HepG2 (cell line): ENCODE data around the gene CBY1. TPM values are rescaled to one million over a fixed set of nuclear protein-coding genes. Genes with fewer than 3 reads are reported as not detected.
A peak's percentile ranks its signal among the peaks of the same experiment; 100 is the strongest.

ENCODE experiments used
- ATAC-seq: fragments of 200-7000 bp; cut with Tn5 transposase; 3 replicates; pipeline ENCODE4 v1.9.1; 2020; ENCODE audit warnings: mild to moderate bottlenecking, moderate library complexity
- BruUV-seq: library from RNA; stranded (reverse); fragments of 400-500 nt; replicated peaks from 2 replicates; lab custom pipeline; 2021; lab: Mats Ljungman, UMichigan
- CTCF ChIA-PET: fragments of 300-600 bp; formaldehyde crosslinking; extraction: SDS; loops from one replicate; lab custom pipeline; 2021; ENCODE audit warnings: low total read pairs, inconsistent platforms, low intra/inter-chr PET ratio; lab: Yijun Ruan, JAX
- POLR2A ChIA-PET: fragments of 350-600 bp; sonication (Branson Sonifier 250); formaldehyde crosslinking; loops from one replicate; lab custom pipeline; 2020; ENCODE audit warnings: antibody characterized with exemption, inconsistent platforms; lab: Yijun Ruan, JAX
- DNase-seq: peaks from one replicate; pipeline ENCODE4 v3.0.0-alpha.2; 2015; ENCODE audit warnings: low spot score
- FAIRE-seq: peaks from 3 replicates; lab custom pipeline; 2011; peaks lifted over from hg19 to GRCh38; lab: Jason Lieb, UNC
- H2AFZ ChIP-seq: one replicate; pipeline ENCODE4 v1.6.1; 2011; ENCODE audit warnings: low read length, inconsistent platforms
- H3K27ac ChIP-seq: fragments of 300-600 bp; 3 replicates; pipeline ENCODE4 v1.8.0; 2011; ENCODE audit warnings: mixed run types, mild to moderate bottlenecking, mixed read lengths, low read length, inconsistent platforms; ENCODE audit not compliant: insufficient read depth; ENCODE audit errors: extremely low read length
- H3K27me3 ChIP-seq, 2 experiments: fragments of 200-600 bp in 1 of 2; 2 replicates in 1 of 2; 3 replicates in 1 of 2; pipeline versions ENCODE4 v1.6.0 to v1.8.0; 2011; ENCODE audit warnings: low read length in 2 of 2, mild to moderate bottlenecking in 2 of 2, moderate library complexity in 2 of 2, inconsistent platforms in 1 of 2; ENCODE audit not compliant: insufficient read depth in 2 of 2, control insufficient read depth in 1 of 2
- H3K36me3 ChIP-seq, 2 experiments: fragments of 200-600 bp in 1 of 2; replicated peaks in 1 of 2; 2 replicates in 1 of 2; 3 replicates in 1 of 2; pipeline versions ENCODE4 v1.5.1 to v1.8.0; 2011; ENCODE audit warnings: low read length in 2 of 2, inconsistent platforms in 1 of 2; ENCODE audit not compliant: insufficient read depth in 2 of 2, control insufficient read depth in 1 of 2
- H3K4me1 ChIP-seq: 2 replicates; pipeline ENCODE4 v1.5.1; 2012; ENCODE audit warnings: low read length, inconsistent platforms; ENCODE audit not compliant: insufficient read depth
- H3K4me2 ChIP-seq: 2 replicates; pipeline ENCODE4 v1.6.0; 2011; ENCODE audit warnings: low read depth, low read length, inconsistent platforms
- H3K4me3 ChIP-seq, 3 experiments: fragments of 200-600 bp in 1 of 3; sonication (generic), shearing (Covaris generic) in 1 of 3; replicated peaks in 1 of 3; 2 replicates each; pipeline ENCODE4 v1.5.1; 2011 to 2016; ENCODE audit warnings: low read length in 3 of 3, inconsistent platforms in 2 of 3, low read depth in 2 of 3, mild to moderate bottlenecking in 2 of 3, control low read depth in 1 of 3, mixed read lengths in 1 of 3; ENCODE audit not compliant: insufficient read depth in 1 of 3
- H3K79me2 ChIP-seq: one replicate; pipeline ENCODE4 v1.6.1; 2011; ENCODE audit warnings: low read length, inconsistent platforms; ENCODE audit not compliant: insufficient read depth
- H3K9ac ChIP-seq: 2 replicates; pipeline ENCODE4 v1.6.0; 2011; ENCODE audit warnings: mild to moderate bottlenecking, low read depth, low read length, inconsistent platforms; ENCODE audit not compliant: insufficient read depth
- H3K9me3 ChIP-seq: 2 replicates; pipeline ENCODE4 v1.5.1; 2012; ENCODE audit warnings: mild to moderate bottlenecking, low read length
- H4K20me1 ChIP-seq: 2 replicates; pipeline ENCODE4 v1.6.0; 2011; ENCODE audit warnings: inconsistent platforms, mild to moderate bottlenecking, low read length, moderate library complexity; ENCODE audit not compliant: insufficient read depth
- ELK4 ChIP-seq: sonication (generic); formaldehyde crosslinking; IDR thresholded peaks from 2 replicates; pipeline ENCODE4 v1.9.0; 2021; ENCODE audit warnings: missing genetic modification reagents, borderline replicate concordance
- EP300 ChIP-seq, 3 experiments: sonication (generic) in 1 of 3; formaldehyde crosslinking in 1 of 3; IDR thresholded peaks; 2 replicates each; pipeline versions ENCODE4 v1.5.1 to v1.6.1; 2011 to 2020; ENCODE audit warnings: low read depth in 2 of 3, low read length in 2 of 3, borderline replicate concordance in 1 of 3, improper control_type of control experiment in 1 of 3, mild to moderate bottlenecking in 1 of 3, missing genetic modification reagents in 1 of 3, moderate library complexity in 1 of 3
- MBD4 ChIP-seq: IDR thresholded peaks from 2 replicates; pipeline ENCODE4 v1.6.1; 2012; ENCODE audit warnings: low read length, inconsistent platforms, borderline replicate concordance
- PATZ1 ChIP-seq: sonication (generic); formaldehyde crosslinking; IDR thresholded peaks from 2 replicates; pipeline ENCODE4 v1.4.0; 2020; ENCODE audit warnings: missing genetic modification reagents
- RCOR2 ChIP-seq: IDR thresholded peaks from 2 replicates; pipeline ENCODE4 v1.6.1; 2016; ENCODE audit warnings: missing biosample characterization, missing genetic modification reagents
- SOX13 ChIP-seq, 3 experiments: fragments of 450-650 bp in 1 of 3; sonication (generic) in 1 of 3; formaldehyde crosslinking in 1 of 3; IDR thresholded peaks in 2 of 3; conservative IDR thresholded peaks in 1 of 3; 2 replicates each; pipeline versions ENCODE4 v1.5.0 to v1.6.1; 2016 to 2020; ENCODE audit warnings: antibody characterized with exemption in 1 of 3, mild to moderate bottlenecking in 1 of 3, missing compliant biosample characterization in 1 of 3, missing genetic modification reagents in 1 of 3, moderate library complexity in 1 of 3
- TCF7 ChIP-seq: sonication (generic); IDR thresholded peaks from 2 replicates; pipeline ENCODE4 v1.6.1; 2016; ENCODE audit warnings: antibody characterized with exemption, low read depth
- ZMYM4 ChIP-seq: sonication (generic); formaldehyde crosslinking; IDR thresholded peaks from 2 replicates; pipeline ENCODE4 v1.8.1; 2023; ENCODE audit warnings: mild to moderate bottlenecking, missing genetic modification reagents
- ZNF678 ChIP-seq: sonication (generic); formaldehyde crosslinking; IDR thresholded peaks from 2 replicates; pipeline ENCODE4 v1.4.0; 2020; ENCODE audit warnings: mild to moderate bottlenecking, missing genetic modification reagents
- WGBS: methylation state at CpG from one replicate; pipeline ENCODE4 v1.1.6; 2017; ENCODE audit warnings: low lambda C conversion rate; 5-methylcytosine and 5-hydroxymethylcytosine counted together
- in situ Hi-C: cut with HindIII; loops from 2 replicates; pipeline ENCODE4 v1.10.0; 2017; ENCODE audit warnings: low pct_unique_long_range_greater_than_20kb; ENCODE audit not compliant: extremely low pct_ligation_motif_present
- intact Hi-C: fragments of 100-400 bp; cut with micrococcal nuclease; formaldehyde crosslinking; loops from one replicate; pipeline ENCODE4 v1.10.0; 2022; ENCODE audit not compliant: unreplicated experiment
- polyA plus RNA-seq, 8 experiments: library from polyadenylated mRNA; depleted of rRNA in 3 of 8; stranded (reverse) in 7 of 8; unstranded in 1 of 8; fragments of >200 nt; fragmentation: Illumina TruSeq in 4 of 8; extraction: Trizol in 4 of 8; gene quantifications; 2 replicates each; pipeline versions ENCODE4 v1.2.1 to v1.2.3, GENCODE V29; 2011 to 2016; ENCODE audit warnings: low read depth in 4 of 8, missing spikeins in 1 of 8, mixed read lengths in 1 of 8; ENCODE audit not compliant: insufficient read depth in 1 of 8
- total RNA-seq, 5 experiments: library from RNA; depleted of rRNA; stranded (reverse); fragments of >200 nt; fragmentation: Illumina TruSeq; extraction: Trizol; gene quantifications; 2 replicates each; pipeline ENCODE4 v1.2.3, GENCODE V29; 2016; ENCODE audit warnings: low read depth in 1 of 5
- TF ChIP-seq, protein P1 (sequence below): sonication (generic); formaldehyde crosslinking; conservative IDR thresholded peaks from 2 replicates; pipeline ENCODE4 v1.4.0; 2020; ENCODE audit warnings: mild to moderate bottlenecking, missing genetic modification reagents, moderate library complexity

Gene CBY1
- total and polyA plus RNA-seq, 2 of the 13 experiments (the other 11 are each of a cell fraction or from before 2014, with no cell fraction given) = 19.7 to 20.3 TPM

DNA sequence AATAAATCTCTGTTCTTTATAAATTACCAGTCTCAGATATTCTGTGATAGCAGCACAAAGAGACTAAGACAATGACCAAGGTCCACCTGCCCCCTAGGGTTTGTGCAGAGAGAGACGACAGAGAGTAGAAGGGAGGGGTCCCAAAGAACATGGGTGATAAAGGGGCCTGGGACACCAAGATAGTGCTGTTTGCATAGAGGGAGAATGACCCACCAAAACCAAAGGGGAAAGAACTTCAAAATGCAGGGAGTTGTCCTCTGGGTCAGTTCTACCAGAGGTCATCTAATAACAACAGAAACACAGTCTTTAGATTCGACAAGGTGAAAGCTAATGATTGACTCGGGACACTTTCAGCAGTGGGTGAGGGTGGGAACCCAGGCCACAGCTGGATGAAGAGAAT is 23.9 kb upstream of the CBY1 start (continued):
- TF ChIP-seq EP300 (IDR thresholded peaks at IDR 0.05; ENCODE audit: low read depth in 2 of 2, low read length in 2 of 2) (peak in 1 of 2 experiments; percentile 7; a peak in 1 of 4 replicates), EP300 (CRISPR knock-in tag; IDR thresholded peaks at IDR 0.05; ENCODE audit: borderline replicate concordance) (no peak), TCF7 (0 out of 2 replicates have a peak, but pooled peaks have one; percentile 24), SOX13 (IDR thresholded peaks at IDR 0.05) (no peak), SOX13 (CRISPR knock-in tag; conservative IDR thresholded peaks at IDR 0.05 in 1 of 2, IDR thresholded peaks at IDR 0.05 in 1 of 2) (peak in 1 of 2 experiments; percentile 47; a peak in 2 of 4 replicates), ELK4 (CRISPR knock-in tag) (no peak)
- TF ChIP-seq, protein P1, sequence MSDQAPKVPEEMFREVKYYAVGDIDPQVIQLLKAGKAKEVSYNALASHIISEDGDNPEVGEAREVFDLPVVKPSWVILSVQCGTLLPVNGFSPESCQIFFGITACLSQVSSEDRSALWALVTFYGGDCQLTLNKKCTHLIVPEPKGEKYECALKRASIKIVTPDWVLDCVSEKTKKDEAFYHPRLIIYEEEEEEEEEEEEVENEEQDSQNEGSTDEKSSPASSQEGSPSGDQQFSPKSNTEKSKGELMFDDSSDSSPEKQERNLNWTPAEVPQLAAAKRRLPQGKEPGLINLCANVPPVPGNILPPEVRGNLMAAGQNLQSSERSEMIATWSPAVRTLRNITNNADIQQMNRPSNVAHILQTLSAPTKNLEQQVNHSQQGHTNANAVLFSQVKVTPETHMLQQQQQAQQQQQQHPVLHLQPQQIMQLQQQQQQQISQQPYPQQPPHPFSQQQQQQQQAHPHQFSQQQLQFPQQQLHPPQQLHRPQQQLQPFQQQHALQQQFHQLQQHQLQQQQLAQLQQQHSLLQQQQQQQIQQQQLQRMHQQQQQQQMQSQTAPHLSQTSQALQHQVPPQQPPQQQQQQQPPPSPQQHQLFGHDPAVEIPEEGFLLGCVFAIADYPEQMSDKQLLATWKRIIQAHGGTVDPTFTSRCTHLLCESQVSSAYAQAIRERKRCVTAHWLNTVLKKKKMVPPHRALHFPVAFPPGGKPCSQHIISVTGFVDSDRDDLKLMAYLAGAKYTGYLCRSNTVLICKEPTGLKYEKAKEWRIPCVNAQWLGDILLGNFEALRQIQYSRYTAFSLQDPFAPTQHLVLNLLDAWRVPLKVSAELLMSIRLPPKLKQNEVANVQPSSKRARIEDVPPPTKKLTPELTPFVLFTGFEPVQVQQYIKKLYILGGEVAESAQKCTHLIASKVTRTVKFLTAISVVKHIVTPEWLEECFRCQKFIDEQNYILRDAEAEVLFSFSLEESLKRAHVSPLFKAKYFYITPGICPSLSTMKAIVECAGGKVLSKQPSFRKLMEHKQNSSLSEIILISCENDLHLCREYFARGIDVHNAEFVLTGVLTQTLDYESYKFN (CRISPR knock-in tag) = 0 out of 2 replicates have a peak, but pooled peaks have one; percentile 27

GRCh38 chr22:38638216-38638615 is 18.2 kb upstream of the CBY1 start:
- CTCF ChIA-PET = no interaction called here
- Histone ChIP-seq H3K4me3 (no peak overlapping the region), H3K9me3 (no peaks in the 10 kb centered on the region), H3K36me3 (no peaks in the 10 kb centered on the region), H3K9ac (no peak overlapping the region), H3K79me2 (no peaks in the 10 kb centered on the region), H4K20me1 (no peaks in the 10 kb centered on the region), H3K4me1 (peaks cover 13% of the 10 kb centered on the region), H3K27me3 (no peaks in the 10 kb centered on the region), H2AFZ (no peak overlapping the region), H3K27ac (no peak overlapping the region), H3K4me2 (no peak overlapping the region)
- no peak for FAIRE-seq
- intact Hi-C loops = no loop called here
- ATAC-seq = no peak
- POLR2A ChIA-PET = interaction anchor here (1.3 kb wide), 1 partner anchor 44 kb away, joined by 3 read pairs; the partner anchor contains the start of gene TOMM22
- no TSS peak for BruUV-seq
- in situ Hi-C loops = no loop called here
- DNase-seq = no peak
- WGBS = 94% methylated on average over 1 of the region's 2 CpGs
- no peak for TF ChIP-seq ZNF678 (CRISPR knock-in tag)
- no peak for TF ChIP-seq ZMYM4
- no peak for TF ChIP-seq PATZ1
- TF ChIP-seq MBD4 = no peak
- no peak for TF ChIP-seq RCOR2 (CRISPR knock-in tag)
